Right atrium auricular region (tissue), 2 donors: ENCODE measurements around the gene LBH. TPM values are rescaled to one million over a fixed set of nuclear protein-coding genes. Genes with fewer than 3 reads are reported as not detected.

ENCODE experiments used
- DNase-seq: peaks from one replicate; pipeline ENCODE4 v3.0.0-alpha.2; 2019; ENCODE audit warnings: low spot score
- H3K27ac ChIP-seq, 2 donors: fragments of 200-600 bp; sonication (generic); 1 replicate in 1 of 2; 2 replicates in 1 of 2; pipeline ENCODE4 v1.5.1; 2016 to 2019
- H3K27me3 ChIP-seq, 2 donors: fragments of 200-600 bp; sonication (generic); one replicate each; pipeline versions ENCODE4 v1.5.1 to v1.6.0; 2017 to 2019
- H3K36me3 ChIP-seq: fragments of 200-600 bp; sonication (generic); one replicate; pipeline ENCODE4 v1.5.1; 2016
- H3K4me1 ChIP-seq, 2 donors: fragments of 200-600 bp; sonication (generic); one replicate each; pipeline versions ENCODE4 v1.5.1 to v1.6.0; 2017 to 2019
- H3K4me3 ChIP-seq, 2 donors: fragments of 200-600 bp; sonication (generic); 1 replicate in 1 of 2; 2 replicates in 1 of 2; pipeline ENCODE4 v1.5.1; 2017 to 2019; ENCODE audit warnings: mild to moderate bottlenecking in 1 of 2, moderate library complexity in 1 of 2
- H3K9me3 ChIP-seq, 2 donors: fragments of 200-600 bp; sonication (generic); one replicate each; pipeline ENCODE4 v1.5.1; 2019
- CTCF ChIP-seq, 2 donors: fragments of 200-600 bp; sonication (generic); IDR thresholded peaks; one replicate each; pipeline ENCODE4 v1.5.1; 2019; ENCODE audit warnings: antibody characterized with exemption in 2 of 2
- total RNA-seq, 2 donors: library from RNA; depleted of rRNA; stranded (reverse); fragments of >200 nt; gene quantifications; one replicate each; pipeline ENCODE4 v1.1.0, GENCODE V29; 2016

LBH gene
- total RNA-seq, 2 donors from 2014 or later, result 18.9 to 54.6 TPM

- H3K4me1 ChIP-seq, result peaks cover 0 to 36% of the 10 kb centered on the region in 2 donors
- H3K27ac ChIP-seq, result no peak overlapping the region
- no peaks in the 10 kb centered on the region for H3K27me3 ChIP-seq
Measured at GRCh38 chr2:30254685-30255001, 23.3 kb downstream of the LBH start.

GRCh38 chr2:30255026-30255425, 23.7 kb downstream of the LBH start:
- H3K27me3 ChIP-seq, result no peaks in the 10 kb centered on the region
- no peak for TF ChIP-seq CTCF (IDR thresholded peaks at IDR 0.05)
- H3K36me3 ChIP-seq, result peaks cover 27% of the 10 kb centered on the region
- no peak overlapping the region for H3K27ac ChIP-seq
- DNase-seq, result no peak
- no peaks in the 10 kb centered on the region for H3K9me3 ChIP-seq
- peaks cover 0 to 36% of the 10 kb centered on the region in 2 donors for H3K4me1 ChIP-seq
- no peak overlapping the region for H3K4me3 ChIP-seq

More at GRCh38 chr2:30254685-30255001, 23.3 kb downstream of the LBH start:
- no peak for TF ChIP-seq CTCF (IDR thresholded peaks at IDR 0.05)
- no peak for DNase-seq
- H3K36me3 ChIP-seq, result peaks cover 27% of the 10 kb centered on the region
- H3K4me3 ChIP-seq, result no peak overlapping the region
- H3K9me3 ChIP-seq, result no peaks in the 10 kb centered on the region

- Histone ChIP-seq H3K27me3 (no peaks in the 10 kb centered on the region), H3K9me3 (no peaks in the 10 kb centered on the region), H3K36me3 (peaks cover 27% of the 10 kb centered on the region), H3K27ac (no peak overlapping the region), H3K4me3 (no peak overlapping the region), H3K4me1 (peaks cover 0 to 36% of the 10 kb centered on the region in 2 donors)
- DNase-seq, result no peak
- no peak for TF ChIP-seq CTCF (IDR thresholded peaks at IDR 0.05)
Measured at GRCh38 chr2:30255466-30256408, 24.4 kb downstream of the LBH start.

GRCh38 chr2:30257266-30258214, 26.2 kb downstream of the LBH start:
- Histone ChIP-seq H3K9me3 (no peaks in the 10 kb centered on the region), H3K27me3 (no peaks in the 10 kb centered on the region), H3K27ac (no peak overlapping the region), H3K36me3 (peaks cover 27% of the 10 kb centered on the region), H3K4me1 (peaks cover 0 to 26% of the 10 kb centered on the region in 2 donors), H3K4me3 (no peak overlapping the region)
- DNase-seq, result no peak
- TF ChIP-seq CTCF (IDR thresholded peaks at IDR 0.05), result no peak

- Histone ChIP-seq H3K4me1 (peaks cover 0 to 11% of the 10 kb centered on the region in 2 donors), H3K4me3 (no peak overlapping the region), H3K27me3 (no peaks in the 10 kb centered on the region), H3K36me3 (peaks cover 27% of the 10 kb centered on the region), H3K9me3 (no peaks in the 10 kb centered on the region), H3K27ac (no peak overlapping the region)
- DNase-seq, result no peak
- TF ChIP-seq CTCF (IDR thresholded peaks at IDR 0.05), result no peak
Measured at GRCh38 chr2:30259071-30259470, 27.7 kb downstream of the LBH start.
